Progenitor cell of endocrine pancreas (in vitro differentiated cells): ENCODE measurements around the gene TUBGCP6. TPM values are rescaled to one million over a fixed set of nuclear protein-coding genes. Genes with fewer than 3 reads are reported as not detected.
A peak's percentile ranks its signal among the peaks of the same experiment; 100 is the strongest.

Experiments
- DNase-seq: peaks from one replicate; pipeline ENCODE4 v3.0.0; 2021; ENCODE audit warnings: low spot score; ENCODE audit not compliant: unreplicated experiment
- H3K27ac Mint-ChIP-seq: 2 replicates; pipeline ENCODE4 v1.8.0; 2021; ENCODE audit warnings: mild to moderate bottlenecking, moderate library complexity, mixed read lengths
- H3K27me3 Mint-ChIP-seq: 2 replicates; pipeline ENCODE4 v1.8.0; 2021; ENCODE audit warnings: mixed read lengths
- H3K36me3 Mint-ChIP-seq: 2 replicates; pipeline ENCODE4 v1.8.0; 2022; ENCODE audit warnings: mixed read lengths; ENCODE audit not compliant: insufficient read depth
- H3K4me1 Mint-ChIP-seq: 2 replicates; pipeline ENCODE4 v1.8.0; 2021; ENCODE audit warnings: low read depth, mixed read lengths
- H3K4me3 Mint-ChIP-seq: 2 replicates; pipeline ENCODE4 v1.8.0; 2021; ENCODE audit warnings: low read depth, mild to moderate bottlenecking, moderate library complexity, mixed read lengths
- H3K9me3 Mint-ChIP-seq: 2 replicates; pipeline ENCODE4 v1.8.0; 2021; ENCODE audit warnings: low read depth, mixed read lengths
- total RNA-seq: library from RNA; stranded (reverse); gene quantifications from 2 replicates; pipeline ENCODE4 v1.2.1, GENCODE V29; 2021
- TF ChIP-seq, protein P1 (sequence below): fragments of 200-600 bp; sonication (generic); IDR thresholded peaks from one replicate; pipeline ENCODE4 v1.5.0; 2021; ENCODE audit warnings: antibody characterized with exemption, mild to moderate bottlenecking; ENCODE audit not compliant: unreplicated experiment

The TUBGCP6 gene
- total RNA-seq, 1 donor from 2014 or later: 70.9 TPM

DNA sequence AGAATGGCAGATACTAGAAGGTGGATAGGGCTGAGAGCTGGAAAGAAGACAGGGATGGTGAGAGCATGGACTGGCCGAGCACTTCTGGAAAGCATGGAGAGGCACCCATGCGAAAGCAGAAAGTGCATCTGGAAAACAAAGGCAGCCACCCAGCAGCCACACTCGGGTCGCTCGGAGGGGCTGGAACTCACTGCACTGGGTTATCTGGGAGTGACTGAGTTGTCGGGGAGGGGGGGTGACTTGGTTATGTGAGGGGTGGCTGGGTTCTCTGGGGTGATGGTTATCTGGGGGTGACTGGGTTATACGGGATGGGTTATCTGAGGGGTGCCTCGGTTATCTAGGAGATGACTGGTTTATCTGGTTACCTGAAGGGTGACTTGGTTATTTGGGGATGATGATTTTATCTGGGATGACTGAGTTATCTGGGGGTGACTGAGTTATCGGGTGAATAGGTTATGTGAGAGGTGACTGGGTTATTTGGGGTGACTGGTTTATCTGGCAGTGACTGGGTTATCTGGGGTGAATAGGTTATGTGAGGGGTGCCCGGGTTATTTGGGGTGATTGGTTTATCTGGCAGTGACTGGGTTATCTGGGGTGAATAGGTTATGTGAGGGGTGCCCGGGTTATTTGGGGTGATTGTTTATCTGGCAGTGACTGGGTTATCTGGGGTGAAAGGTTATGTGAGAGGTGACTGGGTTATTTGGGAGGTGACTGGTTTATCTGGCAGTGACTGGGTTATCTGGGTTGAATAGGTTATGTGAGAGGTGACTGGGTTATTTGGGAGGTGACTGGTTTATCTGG is 76.9 kb downstream of the TUBGCP6 start:
- Mint-ChIP-seq H3K27me3 (peaks cover 14% of the 10 kb centered on the region), H3K27ac (peak overlapping the region; percentile 38), H3K4me3 (no peak overlapping the region), H3K4me1 (peaks cover 4% of the 10 kb centered on the region), H3K36me3 (no peaks in the 10 kb centered on the region), H3K9me3 (no peaks in the 10 kb centered on the region)
- TF ChIP-seq, protein P1, sequence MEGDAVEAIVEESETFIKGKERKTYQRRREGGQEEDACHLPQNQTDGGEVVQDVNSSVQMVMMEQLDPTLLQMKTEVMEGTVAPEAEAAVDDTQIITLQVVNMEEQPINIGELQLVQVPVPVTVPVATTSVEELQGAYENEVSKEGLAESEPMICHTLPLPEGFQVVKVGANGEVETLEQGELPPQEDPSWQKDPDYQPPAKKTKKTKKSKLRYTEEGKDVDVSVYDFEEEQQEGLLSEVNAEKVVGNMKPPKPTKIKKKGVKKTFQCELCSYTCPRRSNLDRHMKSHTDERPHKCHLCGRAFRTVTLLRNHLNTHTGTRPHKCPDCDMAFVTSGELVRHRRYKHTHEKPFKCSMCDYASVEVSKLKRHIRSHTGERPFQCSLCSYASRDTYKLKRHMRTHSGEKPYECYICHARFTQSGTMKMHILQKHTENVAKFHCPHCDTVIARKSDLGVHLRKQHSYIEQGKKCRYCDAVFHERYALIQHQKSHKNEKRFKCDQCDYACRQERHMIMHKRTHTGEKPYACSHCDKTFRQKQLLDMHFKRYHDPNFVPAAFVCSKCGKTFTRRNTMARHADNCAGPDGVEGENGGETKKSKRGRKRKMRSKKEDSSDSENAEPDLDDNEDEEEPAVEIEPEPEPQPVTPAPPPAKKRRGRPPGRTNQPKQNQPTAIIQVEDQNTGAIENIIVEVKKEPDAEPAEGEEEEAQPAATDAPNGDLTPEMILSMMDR: no peak
- no peak for DNase-seq

Other genes with a start within 250 kb of the TUBGCP6 start
- gene IL17REL, start 232.3 kb downstream of the TUBGCP6 start, total RNA-seq: 0.10 TPM in 1 of 2 replicates, not detected in the other
- gene TTLL8, start 186.7 kb downstream of the TUBGCP6 start, total RNA-seq: not detected in 2 replicates
- gene MLC1, start 159.6 kb downstream of the TUBGCP6 start, total RNA-seq: not detected in 2 replicates
- 0.22 TPM in 1 of 2 replicates, not detected in the other for gene MOV10L1, start 155.0 kb downstream of the TUBGCP6 start, total RNA-seq
- gene PANX2, start 74.3 kb downstream of the TUBGCP6 start, total RNA-seq: 6.2 and 6.3 TPM in 2 replicates
- 39.4 and 42.1 TPM in 2 replicates for gene TRABD, start 59.1 kb downstream of the TUBGCP6 start, total RNA-seq
- gene SELENOO, start 44.0 kb downstream of the TUBGCP6 start, total RNA-seq: 24.3 and 24.7 TPM in 2 replicates
- gene HDAC10, start 6.2 kb upstream of the TUBGCP6 start, total RNA-seq: 73.8 and 81.5 TPM in 2 replicates
- gene MAPK12, start 16.7 kb upstream of the TUBGCP6 start, total RNA-seq: 53.7 and 54.6 TPM in 2 replicates
- 2.3 and 2.7 TPM in 2 replicates for gene MAPK11, start 25.4 kb upstream of the TUBGCP6 start, total RNA-seq
- gene PLXNB2, start 62.6 kb upstream of the TUBGCP6 start, total RNA-seq: 178 and 182 TPM in 2 replicates
- 35.1 and 36.4 TPM in 2 replicates for gene DENND6B, start 82.0 kb upstream of the TUBGCP6 start, total RNA-seq
- 85.7 and 87.9 TPM in 2 replicates for gene PPP6R2, start 98.3 kb upstream of the TUBGCP6 start, total RNA-seq
- gene SBF1, start 230.0 kb upstream of the TUBGCP6 start, total RNA-seq: 86.3 and 96.5 TPM in 2 replicates
- gene ADM2, start 236.5 kb upstream of the TUBGCP6 start, total RNA-seq: 2.9 and 3.2 TPM in 2 replicates
- 0.69 and 0.98 TPM in 2 replicates for gene MIOX, start 241.8 kb upstream of the TUBGCP6 start, total RNA-seq